ENCODE results near the gene AQP12B.
"Not testable (repeated sequence)": the region's sequence is repeated elsewhere in the genome, so short reads cannot be mapped to it uniquely, and the experiment has no call there.

AQP12B gene

GRCh38 chr2:240691075-240691427 is 8.4 kb upstream of the AQP12B start:
- not testable (repeated sequence) for H3K27me3 ChIP-seq (ENCODE audit: control insufficient read depth in 2 of 2, insufficient read depth in 2 of 2, low read length in 2 of 2); H3K9ac ChIP-seq (ENCODE audit: low read depth in 1 of 2, low read length in 2 of 2); H3K27ac ChIP-seq (ENCODE audit: low read depth in 2 of 2, low read length in 2 of 2); H3K9me3 ChIP-seq (ENCODE audit: control insufficient read depth in 2 of 2, low read length in 2 of 2); H3K4me3 ChIP-seq (ENCODE audit: low read length in 2 of 2); H3K36me3 ChIP-seq (ENCODE audit: control insufficient read depth in 2 of 2, insufficient read depth in 2 of 2, low read length in 2 of 2)
- H3K4me1 ChIP-seq (ENCODE audit: control insufficient read depth in 2 of 2, insufficient read depth in 2 of 2, low read length in 2 of 2): peaks cover 8 to 17% of the 10 kb centered on the region in 2 donors

- not testable (repeated sequence) for H3K36me3 ChIP-seq (ENCODE audit: control insufficient read depth in 2 of 2, insufficient read depth in 2 of 2, low read length in 2 of 2); H3K27me3 ChIP-seq (ENCODE audit: control insufficient read depth in 2 of 2, insufficient read depth in 2 of 2, low read length in 2 of 2); H3K9me3 ChIP-seq (ENCODE audit: control insufficient read depth in 2 of 2, low read length in 2 of 2)
- Histone ChIP-seq H3K4me1 (ENCODE audit: control insufficient read depth in 2 of 2, insufficient read depth in 2 of 2, low read length in 2 of 2) (peaks cover 13 to 21% of the 10 kb centered on the region in 2 donors), H3K27ac (ENCODE audit: low read depth in 2 of 2, low read length in 2 of 2) (peak overlapping the region; percentile 56 to 67), H3K4me3 (ENCODE audit: low read length in 2 of 2) (peak overlapping the region; percentile 57 to 66), H3K9ac (ENCODE audit: low read depth in 1 of 2, low read length in 2 of 2) (peak overlapping the region; percentile 32 to 73)
These were observed 7.9 kb upstream of the AQP12B start for GRCh38 chr2:240690421-240691074.

GRCh38 chr2:240689975-240690374 is 7.3 kb upstream of the AQP12B start:
- no peak overlapping the region for H3K4me3 ChIP-seq (ENCODE audit: low read length in 2 of 2)
- H3K9me3 ChIP-seq (ENCODE audit: control insufficient read depth in 2 of 2, low read length in 2 of 2): no peaks in the 10 kb centered on the region
- no peaks in the 10 kb centered on the region for H3K27me3 ChIP-seq (ENCODE audit: control insufficient read depth in 2 of 2, insufficient read depth in 2 of 2, low read length in 2 of 2)
- H3K9ac ChIP-seq (ENCODE audit: low read depth in 1 of 2, low read length in 2 of 2): peak overlapping the region in 1 of 2 donors; percentile 73
- no peak overlapping the region for H3K27ac ChIP-seq (ENCODE audit: low read depth in 2 of 2, low read length in 2 of 2)
- H3K4me1 ChIP-seq (ENCODE audit: control insufficient read depth in 2 of 2, insufficient read depth in 2 of 2, low read length in 2 of 2): peaks cover 13 to 21% of the 10 kb centered on the region in 2 donors
- H3K36me3 ChIP-seq (ENCODE audit: control insufficient read depth in 2 of 2, insufficient read depth in 2 of 2, low read length in 2 of 2): no peaks in the 10 kb centered on the region

GRCh38 chr2:240688553-240688919 is 5.9 kb upstream of the AQP12B start:
- Histone ChIP-seq H3K4me3 (ENCODE audit: low read length in 2 of 2) (no peak overlapping the region), H3K27ac (ENCODE audit: low read depth in 2 of 2, low read length in 2 of 2) (no peak overlapping the region), H3K9me3 (ENCODE audit: control insufficient read depth in 2 of 2, low read length in 2 of 2) (no peaks in the 10 kb centered on the region), H3K27me3 (ENCODE audit: control insufficient read depth in 2 of 2, insufficient read depth in 2 of 2, low read length in 2 of 2) (no peaks in the 10 kb centered on the region), H3K9ac (ENCODE audit: low read depth in 1 of 2, low read length in 2 of 2) (no peak overlapping the region), H3K36me3 (ENCODE audit: control insufficient read depth in 2 of 2, insufficient read depth in 2 of 2, low read length in 2 of 2) (no peaks in the 10 kb centered on the region), H3K4me1 (ENCODE audit: control insufficient read depth in 2 of 2, insufficient read depth in 2 of 2, low read length in 2 of 2) (peaks cover 13 to 29% of the 10 kb centered on the region in 2 donors)

- Histone ChIP-seq H3K27ac (ENCODE audit: low read depth in 2 of 2, low read length in 2 of 2) (no peak overlapping the region), H3K27me3 (ENCODE audit: control insufficient read depth in 2 of 2, insufficient read depth in 2 of 2, low read length in 2 of 2) (no peaks in the 10 kb centered on the region), H3K4me1 (ENCODE audit: control insufficient read depth in 2 of 2, insufficient read depth in 2 of 2, low read length in 2 of 2) (peaks cover 13 to 32% of the 10 kb centered on the region in 2 donors), H3K9me3 (ENCODE audit: control insufficient read depth in 2 of 2, low read length in 2 of 2) (no peaks in the 10 kb centered on the region), H3K9ac (ENCODE audit: low read depth in 1 of 2, low read length in 2 of 2) (no peak overlapping the region), H3K4me3 (ENCODE audit: low read length in 2 of 2) (no peak overlapping the region), H3K36me3 (ENCODE audit: control insufficient read depth in 2 of 2, insufficient read depth in 2 of 2, low read length in 2 of 2) (no peaks in the 10 kb centered on the region)
These were observed 5.3 kb upstream of the AQP12B start for GRCh38 chr2:240687741-240688552.

GRCh38 chr2:240687045-240687740 is 4.5 kb upstream of the AQP12B start:
- Histone ChIP-seq H3K4me1 (ENCODE audit: control insufficient read depth in 2 of 2, insufficient read depth in 2 of 2, low read length in 2 of 2) (peaks cover 13 to 32% of the 10 kb centered on the region in 2 donors), H3K27me3 (ENCODE audit: control insufficient read depth in 2 of 2, insufficient read depth in 2 of 2, low read length in 2 of 2) (no peaks in the 10 kb centered on the region), H3K36me3 (ENCODE audit: control insufficient read depth in 2 of 2, insufficient read depth in 2 of 2, low read length in 2 of 2) (no peaks in the 10 kb centered on the region), H3K9me3 (ENCODE audit: control insufficient read depth in 2 of 2, low read length in 2 of 2) (no peaks in the 10 kb centered on the region), H3K27ac (ENCODE audit: low read depth in 2 of 2, low read length in 2 of 2) (no peak overlapping the region), H3K4me3 (ENCODE audit: low read length in 2 of 2) (no peak overlapping the region), H3K9ac (ENCODE audit: low read depth in 1 of 2, low read length in 2 of 2) (no peak overlapping the region)

GRCh38 chr2:240686460-240686859 is 3.8 kb upstream of the AQP12B start:
- Histone ChIP-seq H3K27ac (ENCODE audit: low read depth in 2 of 2, low read length in 2 of 2) (peak overlapping the region in 1 of 2 donors; percentile 25), H3K4me3 (ENCODE audit: low read length in 2 of 2) (peak overlapping the region in 1 of 2 donors; percentile 7), H3K4me1 (ENCODE audit: control insufficient read depth in 2 of 2, insufficient read depth in 2 of 2, low read length in 2 of 2) (peaks cover 13 to 32% of the 10 kb centered on the region in 2 donors), H3K36me3 (ENCODE audit: control insufficient read depth in 2 of 2, insufficient read depth in 2 of 2, low read length in 2 of 2) (no peaks in the 10 kb centered on the region), H3K9me3 (ENCODE audit: control insufficient read depth in 2 of 2, low read length in 2 of 2) (no peaks in the 10 kb centered on the region), H3K27me3 (ENCODE audit: control insufficient read depth in 2 of 2, insufficient read depth in 2 of 2, low read length in 2 of 2) (no peaks in the 10 kb centered on the region), H3K9ac (ENCODE audit: low read depth in 1 of 2, low read length in 2 of 2) (no peak overlapping the region)

- Histone ChIP-seq H3K9ac (ENCODE audit: low read depth in 1 of 2, low read length in 2 of 2) (peak overlapping the region in 1 of 2 donors; percentile 20), H3K27ac (ENCODE audit: low read depth in 2 of 2, low read length in 2 of 2) (peak overlapping the region in 1 of 2 donors; percentile 25), H3K4me3 (ENCODE audit: low read length in 2 of 2) (no peak overlapping the region)
These were observed 3.2 kb upstream of the AQP12B start for GRCh38 chr2:240685771-240686371.

GRCh38 chr2:240683980-240684728 is 1.5 kb upstream of the AQP12B start:
- Histone ChIP-seq H3K4me1 (ENCODE audit: control insufficient read depth in 2 of 2, insufficient read depth in 2 of 2, low read length in 2 of 2) (peaks cover 13 to 23% of the 10 kb centered on the region in 2 donors), H3K4me3 (ENCODE audit: low read length in 2 of 2) (peak overlapping the region; percentile 54 to 71), H3K27ac (ENCODE audit: low read depth in 2 of 2, low read length in 2 of 2) (peak overlapping the region in 1 of 2 donors; percentile 75), H3K9ac (ENCODE audit: low read depth in 1 of 2, low read length in 2 of 2) (peak overlapping the region in 1 of 2 donors; percentile 73)
- not testable (repeated sequence) for H3K36me3 ChIP-seq (ENCODE audit: control insufficient read depth in 2 of 2, insufficient read depth in 2 of 2, low read length in 2 of 2); H3K9me3 ChIP-seq (ENCODE audit: control insufficient read depth in 2 of 2, low read length in 2 of 2); H3K27me3 ChIP-seq (ENCODE audit: control insufficient read depth in 2 of 2, insufficient read depth in 2 of 2, low read length in 2 of 2)

More at GRCh38 chr2:240685771-240686371, 3.2 kb upstream of the AQP12B start:
- peaks cover 13 to 30% of the 10 kb centered on the region in 2 donors for H3K4me1 ChIP-seq (ENCODE audit: control insufficient read depth in 2 of 2, insufficient read depth in 2 of 2, low read length in 2 of 2)
- H3K27me3 ChIP-seq (ENCODE audit: control insufficient read depth in 2 of 2, insufficient read depth in 2 of 2, low read length in 2 of 2): no peaks in the 10 kb centered on the region
- H3K36me3 ChIP-seq (ENCODE audit: control insufficient read depth in 2 of 2, insufficient read depth in 2 of 2, low read length in 2 of 2): no peaks in the 10 kb centered on the region
- H3K9me3 ChIP-seq (ENCODE audit: control insufficient read depth in 2 of 2, low read length in 2 of 2): no peaks in the 10 kb centered on the region
